ENCODE data around the gene SLC4A11. TPM values are rescaled to one million over a fixed set of nuclear protein-coding genes. Genes with fewer than 3 reads are reported as not detected.

The SLC4A11 gene
- total RNA-seq, 4 donors from 2014 or later, result 4.5 to 26.0 (median 14.0) TPM

DNA sequence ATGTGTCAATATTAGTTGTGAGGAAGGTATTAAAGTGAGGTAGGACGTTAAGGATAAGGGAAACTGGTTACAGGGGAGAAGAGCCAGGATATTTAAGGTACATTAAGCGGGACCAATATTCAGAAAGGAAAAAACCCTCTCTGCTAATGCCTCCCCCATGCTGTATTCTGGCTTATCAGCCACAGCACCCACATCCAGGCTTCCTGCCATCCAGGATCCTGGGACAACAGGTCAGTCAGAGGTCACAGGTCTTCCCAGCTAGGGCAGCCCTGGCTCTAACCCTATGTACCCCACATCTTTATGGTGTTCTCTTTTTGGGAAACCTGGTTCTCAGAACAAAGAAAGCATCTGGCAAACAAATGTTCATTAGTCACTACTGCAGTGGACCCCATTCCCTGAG is 39.8 kb downstream of the SLC4A11 start:
- no peak overlapping the region for H3K4me3 ChIP-seq (ENCODE audit: low read depth, poor library complexity, severe bottlenecking)
- 60 to 68% methylated on average over 2 of the region's 2 CpGs for WGBS, 2 donors
- no peak for DNase-seq (ENCODE audit: low spot score in 2 of 2)
- intact Hi-C loops (cut with DNase I; ENCODE audit: low total_unique reads), result no loop called here
- TF ChIP-seq, protein P1, sequence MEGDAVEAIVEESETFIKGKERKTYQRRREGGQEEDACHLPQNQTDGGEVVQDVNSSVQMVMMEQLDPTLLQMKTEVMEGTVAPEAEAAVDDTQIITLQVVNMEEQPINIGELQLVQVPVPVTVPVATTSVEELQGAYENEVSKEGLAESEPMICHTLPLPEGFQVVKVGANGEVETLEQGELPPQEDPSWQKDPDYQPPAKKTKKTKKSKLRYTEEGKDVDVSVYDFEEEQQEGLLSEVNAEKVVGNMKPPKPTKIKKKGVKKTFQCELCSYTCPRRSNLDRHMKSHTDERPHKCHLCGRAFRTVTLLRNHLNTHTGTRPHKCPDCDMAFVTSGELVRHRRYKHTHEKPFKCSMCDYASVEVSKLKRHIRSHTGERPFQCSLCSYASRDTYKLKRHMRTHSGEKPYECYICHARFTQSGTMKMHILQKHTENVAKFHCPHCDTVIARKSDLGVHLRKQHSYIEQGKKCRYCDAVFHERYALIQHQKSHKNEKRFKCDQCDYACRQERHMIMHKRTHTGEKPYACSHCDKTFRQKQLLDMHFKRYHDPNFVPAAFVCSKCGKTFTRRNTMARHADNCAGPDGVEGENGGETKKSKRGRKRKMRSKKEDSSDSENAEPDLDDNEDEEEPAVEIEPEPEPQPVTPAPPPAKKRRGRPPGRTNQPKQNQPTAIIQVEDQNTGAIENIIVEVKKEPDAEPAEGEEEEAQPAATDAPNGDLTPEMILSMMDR (IDR thresholded peaks at IDR 0.05), result no peak
- TF ChIP-seq POLR2A (IDR thresholded peaks at IDR 0.05), result no peak

DNA sequence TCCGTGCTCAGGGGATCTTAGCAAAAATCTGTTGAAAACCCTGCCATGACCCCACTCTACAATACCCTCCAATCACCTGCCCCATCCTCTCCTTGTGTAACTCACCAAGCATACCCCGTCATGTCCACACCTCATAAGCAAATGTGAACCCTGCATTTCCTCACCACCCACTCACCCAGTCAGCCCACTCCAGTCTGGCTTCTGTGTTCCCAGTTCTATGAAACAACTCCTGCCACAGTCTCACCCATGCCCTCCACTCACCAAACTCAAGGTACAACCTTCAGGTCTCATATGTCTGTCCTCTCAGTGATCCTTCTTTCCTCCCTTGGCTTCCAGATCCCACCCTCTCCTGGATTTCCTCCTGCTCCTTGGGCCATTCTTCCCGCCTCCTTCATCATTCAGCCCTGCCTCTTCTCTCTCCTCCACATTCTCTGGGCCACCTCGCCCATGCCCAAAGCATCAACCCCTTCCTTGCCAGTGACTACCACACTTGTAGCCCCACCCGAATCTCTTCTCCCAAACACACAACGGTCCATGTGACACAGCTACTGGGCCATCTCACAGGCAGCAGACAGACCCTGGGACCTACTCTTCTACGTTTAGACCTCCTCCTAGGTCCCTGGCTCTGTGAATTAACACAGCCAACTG is 43.3 kb downstream of the SLC4A11 start:
- DNase-seq (ENCODE audit: low spot score in 2 of 2), result no peak
- no peak overlapping the region for H3K4me3 ChIP-seq (ENCODE audit: low read depth, poor library complexity, severe bottlenecking)
- intact Hi-C loops (cut with DNase I; ENCODE audit: low total_unique reads), result no loop called here
- TF ChIP-seq POLR2A (IDR thresholded peaks at IDR 0.05), result no peak
- TF ChIP-seq, protein P1 (IDR thresholded peaks at IDR 0.05), result no peak
- WGBS, 2 donors, result 85 to 89% methylated on average over 7 of the region's 7 CpGs

DNA sequence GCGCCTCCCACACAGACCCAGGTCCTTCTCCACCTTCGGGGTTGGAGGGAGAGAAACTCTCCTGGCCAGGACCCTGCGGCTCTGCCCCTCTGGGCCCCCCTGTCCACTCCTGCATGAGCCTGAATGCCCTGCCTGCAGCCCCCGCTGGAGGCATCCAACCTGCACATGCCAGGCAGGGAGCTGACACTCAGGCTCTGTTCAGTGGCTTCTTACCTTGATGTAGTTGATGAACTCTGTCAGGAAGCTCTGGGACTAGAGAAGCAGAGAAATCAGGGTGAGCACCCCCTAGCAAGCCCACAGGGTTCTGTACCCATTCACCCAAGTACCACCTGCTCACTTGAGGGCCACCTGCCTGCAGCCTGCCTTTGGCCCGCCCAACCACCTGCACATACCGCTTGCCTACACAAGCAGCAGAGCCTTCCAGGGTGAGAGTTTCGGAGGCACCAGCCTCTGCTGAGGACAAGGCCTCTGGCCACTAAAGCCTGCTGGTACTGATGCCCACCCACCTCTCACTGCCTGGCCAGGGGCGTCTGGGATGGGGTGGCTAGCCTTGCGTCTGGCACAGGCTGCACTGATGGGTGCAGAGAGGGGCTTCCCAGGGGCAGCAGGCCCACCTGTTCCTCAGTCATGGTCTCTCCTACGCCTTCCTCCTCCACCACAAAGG is 44.2 kb downstream of the SLC4A11 start:
- TF ChIP-seq, protein P1 (IDR thresholded peaks at IDR 0.05), result no peak
- TF ChIP-seq POLR2A (IDR thresholded peaks at IDR 0.05), result no peak
- 95 to 96% methylated on average over 10 of the region's 10 CpGs for WGBS, 2 donors
- no peak for DNase-seq (ENCODE audit: low spot score in 2 of 2)
- H3K4me3 ChIP-seq (ENCODE audit: low read depth, poor library complexity, severe bottlenecking), result no peak overlapping the region
- intact Hi-C loops (cut with DNase I; ENCODE audit: low total_unique reads), result no loop called here

DNA sequence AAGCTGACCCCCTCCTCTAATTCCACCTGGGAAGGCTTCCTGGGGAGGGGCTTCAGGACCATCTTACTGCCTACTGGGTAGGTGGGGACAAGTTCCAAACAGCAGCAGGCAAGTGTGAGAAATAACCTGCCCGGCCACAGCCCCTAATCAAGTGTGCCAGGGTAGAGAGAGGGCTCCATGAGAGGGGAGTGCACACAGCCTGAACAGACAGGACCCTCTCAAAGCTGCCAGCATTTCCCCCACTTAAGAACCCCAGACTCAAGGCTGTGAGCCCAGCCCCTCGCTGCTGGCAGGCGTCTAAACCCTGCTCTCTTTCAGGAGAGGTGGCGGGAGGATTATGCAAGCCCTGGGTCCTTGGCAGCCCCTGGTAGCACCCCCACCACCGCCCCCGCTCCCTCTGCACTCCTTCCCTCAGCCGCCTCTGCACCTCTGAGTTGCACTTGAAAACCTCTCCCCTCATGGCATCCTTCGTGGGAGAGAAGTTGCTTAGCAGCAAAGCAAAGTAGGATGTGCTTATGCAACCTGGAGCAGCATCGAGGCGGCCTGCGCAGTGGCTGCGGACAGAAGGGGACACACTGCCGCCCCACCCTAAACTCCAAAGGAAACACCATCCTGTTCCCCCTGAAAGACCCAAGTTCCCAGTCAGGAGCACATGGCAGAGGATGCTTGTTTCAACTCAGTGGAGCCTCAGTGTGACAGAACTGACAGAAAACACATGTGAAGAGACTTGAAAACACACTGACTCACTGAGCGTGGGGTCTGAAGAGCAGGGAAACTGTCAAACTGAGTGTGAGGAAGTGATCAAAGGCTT is 45.0 kb downstream of the SLC4A11 start:
- no peak for DNase-seq (ENCODE audit: low spot score in 2 of 2)
- no peak for TF ChIP-seq POLR2A (IDR thresholded peaks at IDR 0.05)
- TF ChIP-seq, protein P1 (IDR thresholded peaks at IDR 0.05), result no peak
- H3K4me3 ChIP-seq (ENCODE audit: low read depth, poor library complexity, severe bottlenecking), result no peak overlapping the region
- intact Hi-C loops (cut with DNase I; ENCODE audit: low total_unique reads), result no loop called here
- 94 to 98% methylated on average over 14 of the region's 14 CpGs for WGBS, 2 donors

DNA sequence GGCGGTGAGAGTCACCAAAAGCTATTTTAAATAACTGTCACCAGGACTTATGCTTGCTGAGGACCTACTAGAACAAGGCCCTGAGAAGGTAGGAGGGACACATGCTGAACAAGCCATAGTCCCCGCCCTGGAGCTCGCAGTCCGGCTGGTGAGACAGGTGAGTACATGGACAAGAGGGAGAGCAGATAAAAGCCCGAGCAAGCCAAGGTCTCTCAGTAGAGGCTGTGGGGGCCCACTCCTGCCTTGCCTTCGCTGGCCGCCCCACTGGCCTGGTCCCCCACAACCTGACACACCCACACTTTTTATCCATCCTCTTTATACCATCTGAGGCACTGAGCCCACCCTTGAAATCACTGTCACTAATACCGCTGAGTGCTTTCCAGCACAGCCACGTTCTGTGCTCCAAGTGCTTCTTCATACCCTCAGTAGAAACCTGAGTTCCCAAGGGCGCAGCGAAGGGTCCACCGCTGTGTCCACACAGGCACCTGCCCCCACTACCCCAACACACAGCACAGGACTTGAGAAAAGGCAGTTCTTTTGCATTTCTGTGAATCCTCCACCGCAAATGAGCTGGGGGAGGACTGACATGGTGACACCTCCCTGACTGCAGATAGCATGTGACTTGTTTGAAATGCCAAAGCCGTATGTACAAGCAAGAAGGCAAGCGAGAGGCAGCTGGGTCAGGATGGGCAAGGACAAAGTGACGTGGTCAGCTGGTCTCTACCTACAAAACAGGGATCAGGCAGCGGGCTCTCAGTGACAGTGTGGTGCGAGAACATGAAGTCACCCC is 46.6 kb downstream of the SLC4A11 start:
- DNase-seq (ENCODE audit: low spot score in 2 of 2), result no peak
- no peak for TF ChIP-seq POLR2A (IDR thresholded peaks at IDR 0.05)
- TF ChIP-seq, protein P1 (IDR thresholded peaks at IDR 0.05), result no peak
- WGBS, 2 donors, result 92 to 93% methylated on average over 18 of the region's 18 CpGs
- no peak overlapping the region for H3K4me3 ChIP-seq (ENCODE audit: low read depth, poor library complexity, severe bottlenecking)
- intact Hi-C loops (cut with DNase I; ENCODE audit: low total_unique reads), result no loop called here

All from lower leg skin (tissue), 4 donors.